Rectal smooth muscle tissue (tissue), 1 donor: ENCODE results near the gene RFT1.

Experiments used
- H3K27ac ChIP-seq: one replicate; pipeline ENCODE4 v1.7.0; 2013; ENCODE audit warnings: low read depth, low read length, inconsistent platforms
- H3K27me3 ChIP-seq: one replicate; pipeline ENCODE4 v1.7.0; 2013; ENCODE audit warnings: low read length; ENCODE audit not compliant: control insufficient read depth, insufficient read depth
- H3K36me3 ChIP-seq: one replicate; pipeline ENCODE4 v1.7.0; 2013; ENCODE audit warnings: low read length; ENCODE audit not compliant: control insufficient read depth, insufficient read depth
- H3K4me1 ChIP-seq: one replicate; pipeline ENCODE4 v1.7.0; 2013; ENCODE audit warnings: low read length; ENCODE audit not compliant: control insufficient read depth, insufficient read depth
- H3K4me3 ChIP-seq: one replicate; pipeline ENCODE4 v1.7.0; 2013; ENCODE audit warnings: low read length
- H3K9ac ChIP-seq: one replicate; pipeline ENCODE4 v1.7.0; 2013; ENCODE audit warnings: low read length

The RFT1 gene

DNA sequence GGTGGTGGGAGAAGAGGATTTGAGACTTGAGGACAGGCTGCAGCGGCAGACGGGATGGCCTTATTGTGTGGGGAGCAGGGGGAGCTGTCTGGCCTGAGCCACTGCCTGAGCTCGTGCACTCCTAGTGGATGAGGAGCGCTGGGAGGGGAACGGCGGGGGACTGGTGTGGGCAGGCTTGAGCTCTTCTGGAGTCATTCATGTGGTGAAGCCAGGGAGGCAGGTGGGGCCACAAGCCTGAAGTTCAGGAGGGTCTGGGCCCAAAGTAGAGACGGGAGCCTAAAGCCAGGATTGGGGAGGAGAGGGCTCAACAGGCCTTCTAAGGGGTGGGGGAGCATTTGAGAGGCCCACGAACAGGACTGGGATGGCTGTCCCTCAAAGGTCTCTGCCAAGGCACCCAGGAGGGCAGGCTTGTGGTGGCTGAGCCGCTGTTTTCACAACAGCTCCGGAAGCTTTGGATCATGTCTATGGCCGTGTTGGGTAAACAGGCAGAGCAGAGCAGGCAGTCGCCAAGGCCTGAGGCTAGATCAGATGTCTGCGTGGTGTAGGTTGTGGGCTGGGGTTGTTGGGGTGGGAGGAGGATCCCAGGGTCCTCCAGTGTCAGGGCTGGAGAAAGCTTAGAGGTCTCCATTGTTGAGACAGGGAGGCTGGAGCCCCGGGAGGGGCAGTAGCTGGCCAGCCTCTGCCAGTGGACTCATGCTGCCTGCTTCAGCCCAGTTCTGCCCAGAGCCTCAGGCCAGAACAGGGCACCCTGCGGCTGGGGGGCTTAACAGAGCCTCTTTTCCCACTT, 39.0 kb upstream of the RFT1 start:
- Histone ChIP-seq H3K4me3 (no peak overlapping the region), H3K9ac (no peak overlapping the region), H3K4me1 (no peaks in the 10 kb centered on the region), H3K27me3 (no peaks in the 10 kb centered on the region), H3K27ac (no peak overlapping the region), H3K36me3 (no peaks in the 10 kb centered on the region)

DNA sequence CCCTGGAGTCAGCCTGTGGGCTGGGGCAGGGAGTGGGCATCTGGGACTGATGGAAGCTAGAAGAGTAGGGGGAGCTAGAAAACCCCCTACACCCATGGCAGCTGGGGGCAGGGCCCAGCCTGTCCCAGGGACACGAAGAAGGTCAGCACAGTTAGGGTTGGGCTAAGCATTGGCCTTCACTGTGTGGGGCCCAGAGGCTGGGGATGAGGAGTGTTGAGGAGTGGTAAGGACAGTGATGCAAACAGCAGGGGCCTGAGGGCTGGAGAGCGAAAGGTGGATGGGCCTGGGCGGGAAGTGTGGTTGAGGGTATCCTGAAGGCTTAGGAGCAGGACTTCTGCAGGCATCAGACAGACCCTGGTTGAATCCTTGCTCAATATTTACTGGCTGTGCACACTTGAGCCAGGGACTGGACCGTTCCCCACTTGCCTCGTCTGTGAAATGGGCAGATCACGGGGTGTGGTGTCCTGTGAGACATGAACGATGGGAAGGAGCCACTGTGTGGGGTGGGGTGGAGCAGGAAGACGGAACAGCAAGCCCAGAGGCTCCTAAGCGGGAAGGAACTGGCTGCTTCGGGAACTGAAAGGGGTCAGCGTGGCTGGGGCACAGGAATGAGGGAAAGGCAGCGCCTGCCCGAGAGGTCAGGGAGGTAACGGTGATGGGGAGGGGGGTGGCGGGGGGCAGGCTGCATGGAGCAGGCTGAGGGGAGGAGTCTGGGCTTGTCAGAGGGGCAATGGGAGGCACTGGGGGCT, 38.1 kb upstream of the RFT1 start:
- H3K9ac ChIP-seq: no peak overlapping the region
- H3K36me3 ChIP-seq: no peaks in the 10 kb centered on the region
- H3K4me3 ChIP-seq: peak overlapping the region; percentile 27
- H3K27me3 ChIP-seq: no peaks in the 10 kb centered on the region
- H3K4me1 ChIP-seq: no peaks in the 10 kb centered on the region
- no peak overlapping the region for H3K27ac ChIP-seq

- no peaks in the 10 kb centered on the region for H3K36me3 ChIP-seq
- H3K4me3 ChIP-seq: no peak overlapping the region
- H3K27me3 ChIP-seq: no peaks in the 10 kb centered on the region
- no peaks in the 10 kb centered on the region for H3K4me1 ChIP-seq
- no peak overlapping the region for H3K27ac ChIP-seq
- H3K9ac ChIP-seq: no peak overlapping the region
Measured at GRCh38 chr3:53167418-53168174, 37.4 kb upstream of the RFT1 start.

- H3K27ac ChIP-seq: no peak overlapping the region
- H3K4me1 ChIP-seq: no peaks in the 10 kb centered on the region
- H3K4me3 ChIP-seq: no peak overlapping the region
- H3K9ac ChIP-seq: no peak overlapping the region
- no peaks in the 10 kb centered on the region for H3K27me3 ChIP-seq
- no peaks in the 10 kb centered on the region for H3K36me3 ChIP-seq
Measured at GRCh38 chr3:53166781-53167291, 36.6 kb upstream of the RFT1 start.

- Histone ChIP-seq H3K27me3 (no peaks in the 10 kb centered on the region), H3K36me3 (no peaks in the 10 kb centered on the region), H3K9ac (no peak overlapping the region), H3K4me3 (no peak overlapping the region), H3K4me1 (no peaks in the 10 kb centered on the region), H3K27ac (no peak overlapping the region)
Measured at GRCh38 chr3:53166206-53166605, 36.0 kb upstream of the RFT1 start.

DNA sequence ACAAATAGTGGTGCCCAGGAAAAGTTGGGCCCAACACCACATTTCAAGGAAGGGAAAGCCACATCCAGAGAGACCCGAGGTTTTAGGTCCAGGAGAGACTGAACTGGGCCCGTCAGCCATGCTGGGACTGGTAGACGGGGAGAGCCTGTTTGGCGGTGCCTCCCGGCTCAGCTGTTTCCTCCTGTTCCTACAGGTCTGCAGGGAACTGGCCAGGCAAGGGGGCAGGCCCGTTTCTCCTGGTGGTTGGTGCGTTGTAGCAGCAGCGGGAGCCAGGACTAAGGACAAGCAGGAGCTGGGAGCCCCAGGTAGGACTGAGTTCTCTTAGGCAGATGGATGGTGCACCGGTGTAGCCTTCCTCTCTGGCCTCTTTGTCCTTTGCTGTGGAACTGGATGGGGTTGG, 34.7 kb upstream of the RFT1 start:
- H3K36me3 ChIP-seq: no peaks in the 10 kb centered on the region
- H3K9ac ChIP-seq: no peak overlapping the region
- H3K27me3 ChIP-seq: no peaks in the 10 kb centered on the region
- H3K4me1 ChIP-seq: no peaks in the 10 kb centered on the region
- H3K27ac ChIP-seq: no peak overlapping the region
- H3K4me3 ChIP-seq: no peak overlapping the region

DNA sequence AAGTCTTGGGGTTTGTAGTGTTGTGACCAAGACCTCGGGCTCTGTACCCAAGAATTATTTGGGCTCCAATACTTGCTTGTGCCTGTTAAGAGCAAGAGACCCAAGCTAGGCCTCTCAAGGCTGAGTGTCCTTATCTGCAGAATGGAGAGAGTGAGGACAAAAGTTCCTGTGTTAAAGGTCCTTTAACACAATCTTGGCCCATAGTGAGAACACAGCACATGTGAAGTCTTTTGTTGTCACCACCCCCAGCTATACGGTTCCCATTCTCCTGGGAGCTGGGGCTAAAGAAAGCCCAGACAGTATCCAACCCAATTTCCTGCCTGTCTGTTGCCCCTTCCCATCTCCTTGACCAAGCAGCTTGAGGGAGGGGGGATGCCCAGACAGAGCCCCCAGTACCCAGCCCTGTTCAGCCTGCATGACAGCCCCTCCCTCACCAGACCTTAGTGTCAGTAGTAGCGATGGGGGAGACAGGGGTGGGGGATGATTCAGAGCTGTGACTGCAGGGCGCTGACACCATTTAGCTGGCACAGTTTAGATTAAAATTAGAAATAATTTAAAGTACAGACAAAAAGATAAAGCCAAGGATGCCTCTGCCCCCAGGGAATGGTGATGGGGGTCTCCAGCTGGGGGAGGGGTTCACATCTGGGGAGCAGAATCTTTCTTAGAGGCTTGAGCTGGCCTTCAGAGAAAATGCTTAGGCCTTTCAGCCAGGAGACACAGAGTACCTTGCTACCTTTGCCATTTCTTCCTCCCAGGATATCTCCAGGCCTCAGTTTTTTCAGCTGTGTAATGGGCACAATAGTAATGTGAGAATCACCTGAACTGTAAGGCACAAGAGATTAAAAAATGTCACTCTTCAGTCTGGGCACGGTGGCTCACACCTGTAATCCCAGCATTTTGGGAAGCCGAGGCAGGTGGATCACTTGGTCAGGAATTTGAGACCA, 33.5 kb upstream of the RFT1 start:
- H3K4me3 ChIP-seq: no peak overlapping the region
- H3K36me3 ChIP-seq: no peaks in the 10 kb centered on the region
- no peaks in the 10 kb centered on the region for H3K4me1 ChIP-seq
- H3K27me3 ChIP-seq: no peaks in the 10 kb centered on the region
- no peak overlapping the region for H3K27ac ChIP-seq
- no peak overlapping the region for H3K9ac ChIP-seq

GRCh38 chr3:53162672-53163443, 32.6 kb upstream of the RFT1 start:
- Histone ChIP-seq H3K27me3 (peaks cover under 1% of the 10 kb centered on the region), H3K36me3 (no peaks in the 10 kb centered on the region), H3K27ac (no peak overlapping the region), H3K9ac (peak overlapping the region; percentile 43), H3K4me3 (peak overlapping the region; percentile 50), H3K4me1 (no peaks in the 10 kb centered on the region)

DNA sequence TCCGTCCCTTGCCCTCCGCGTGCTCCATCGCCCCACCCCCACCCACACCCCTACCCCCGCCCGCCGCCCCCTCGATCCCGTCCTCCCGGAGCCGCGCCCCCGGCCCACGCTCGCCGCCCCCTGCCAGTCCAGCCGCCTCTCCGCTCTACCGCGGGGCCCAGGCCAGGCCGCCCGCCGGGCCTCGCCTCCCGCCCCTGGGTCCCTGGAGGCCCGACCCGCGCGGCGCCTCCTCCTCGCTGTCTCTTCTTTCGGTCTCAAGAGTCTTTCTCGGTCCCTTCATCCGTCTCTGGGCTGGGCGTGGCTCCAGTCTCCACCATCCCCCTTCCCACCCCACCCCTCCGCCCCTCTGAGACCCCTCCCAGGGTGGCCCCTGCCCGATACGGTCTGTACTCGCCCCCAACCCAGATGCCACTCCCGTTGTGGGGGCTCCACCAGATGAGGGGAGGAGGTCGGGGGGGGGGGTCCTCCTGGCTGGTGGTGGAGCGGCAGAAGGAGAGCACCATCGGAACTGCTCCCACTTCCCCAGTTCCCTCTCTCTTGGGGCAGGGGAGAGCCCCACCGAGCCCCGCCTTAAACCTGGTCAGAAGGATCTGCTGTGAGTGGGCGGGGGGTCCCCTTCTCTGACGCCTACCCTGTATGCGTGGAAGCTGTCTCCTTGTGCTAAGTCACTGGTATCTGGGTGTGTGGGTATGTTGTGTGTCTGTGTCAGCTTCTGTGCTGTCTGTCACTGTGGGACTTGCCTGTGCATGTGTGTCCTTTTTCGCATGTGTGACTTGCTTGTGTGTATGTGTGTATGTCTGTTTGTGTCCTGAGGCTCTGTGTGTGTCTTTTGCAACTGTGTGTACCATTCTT, 31.8 kb upstream of the RFT1 start:
- Histone ChIP-seq H3K4me1 (no peaks in the 10 kb centered on the region), H3K9ac (peak overlapping the region; percentile 43), H3K27ac (peak overlapping the region; percentile 69)

DNA sequence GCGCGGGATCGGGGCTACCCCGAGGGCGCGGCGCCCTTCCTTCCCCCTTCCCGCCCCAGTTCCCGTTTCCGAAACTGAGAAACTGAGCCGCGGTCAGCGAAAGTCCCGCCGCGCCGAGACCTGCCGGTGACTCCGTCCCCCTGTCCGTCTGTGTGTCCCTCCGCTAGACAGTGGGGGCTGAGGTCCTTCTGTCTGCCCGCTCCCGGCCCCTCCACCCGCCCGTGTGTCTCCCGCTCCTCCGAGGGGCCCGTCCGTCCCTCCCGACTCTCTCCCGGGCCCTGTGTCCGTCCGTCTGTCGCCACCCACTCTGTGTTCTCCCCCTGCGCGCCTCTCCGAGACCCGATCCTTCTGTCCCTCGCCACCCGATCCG, 31.2 kb upstream of the RFT1 start:
- H3K27ac ChIP-seq: peak overlapping the region; percentile 69
- H3K4me3 ChIP-seq: peak overlapping the region; percentile 84
- H3K9ac ChIP-seq: peak overlapping the region; percentile 66
- no peaks in the 10 kb centered on the region for H3K4me1 ChIP-seq
- peaks cover 8% of the 10 kb centered on the region for H3K27me3 ChIP-seq
- no peaks in the 10 kb centered on the region for H3K36me3 ChIP-seq

More for the DNA sequence above, 31.8 kb upstream of the RFT1 start:
- Histone ChIP-seq H3K36me3 (no peaks in the 10 kb centered on the region), H3K4me3 (peak overlapping the region; percentile 84), H3K27me3 (peaks cover 3% of the 10 kb centered on the region)
